Mucosa of descending colon (tissue), 3 donors: ENCODE results near the gene LETMD1. TPM values are rescaled to one million over a fixed set of nuclear protein-coding genes. Genes with fewer than 3 reads are reported as not detected.

Experiments
- ATAC-seq: fragments of 200-7000 bp; cut with Tn5 transposase; one replicate; pipeline ENCODE4 v1.9.1; 2020; ENCODE audit warnings: mild to moderate bottlenecking, moderate library complexity
- DNase-seq, 3 donors: peaks; one replicate each; pipeline ENCODE4 v3.0.0-alpha.2; 2020
- H3K36me3 ChIP-seq: fragments of 200-600 bp; one replicate; pipeline ENCODE4 v1.8.0; 2021; ENCODE audit warnings: low read depth, mild to moderate bottlenecking
- H3K4me1 ChIP-seq: fragments of 200-600 bp; one replicate; pipeline ENCODE4 v1.8.0; 2021; ENCODE audit warnings: low read depth, mild to moderate bottlenecking
- H3K4me3 ChIP-seq: fragments of 200-600 bp; one replicate; pipeline ENCODE4 v1.8.0; 2021; ENCODE audit warnings: mild to moderate bottlenecking
- H3K9me3 ChIP-seq: fragments of 200-600 bp; one replicate; pipeline ENCODE4 v1.8.0; 2021; ENCODE audit warnings: mild to moderate bottlenecking
- CTCF ChIP-seq: fragments of 200-600 bp; IDR thresholded peaks from one replicate; pipeline ENCODE4 v1.8.0; 2022; ENCODE audit warnings: antibody characterized with exemption, mild to moderate bottlenecking
- intact Hi-C, 2 donors: fragments of 100-400 bp; cut with DNase I in 1 of 2; cut with micrococcal nuclease in 1 of 2; formaldehyde crosslinking; loops; one replicate each; pipeline versions ENCODE4 v1.11.0 to v1.11.1; 2022; cut with DNase I, micrococcal nuclease
- total RNA-seq, 3 donors: library from RNA; stranded (reverse); fragmentation: NEBNext Ultra II Directional in 2 of 3; extraction: Animal tissue kit (Norgen Biotek cat#: 25700) in 2 of 3; gene quantifications; one replicate each; pipeline versions ENCODE4 v1.2.1 to v1.2.4, GENCODE V29; 2021 to 2023
- donor health status: DM: no; HTN: no; CAD: no; lungs with moderate emphysema.
- donor health status: DM: no; HTN: no; CAD: no.
- donor health status: DM: no; HTN: yes; CAD: no.

Gene LETMD1
- total RNA-seq, 3 donors from 2014 or later, result 67.4 to 74.2 (median 72.7) TPM

DNA sequence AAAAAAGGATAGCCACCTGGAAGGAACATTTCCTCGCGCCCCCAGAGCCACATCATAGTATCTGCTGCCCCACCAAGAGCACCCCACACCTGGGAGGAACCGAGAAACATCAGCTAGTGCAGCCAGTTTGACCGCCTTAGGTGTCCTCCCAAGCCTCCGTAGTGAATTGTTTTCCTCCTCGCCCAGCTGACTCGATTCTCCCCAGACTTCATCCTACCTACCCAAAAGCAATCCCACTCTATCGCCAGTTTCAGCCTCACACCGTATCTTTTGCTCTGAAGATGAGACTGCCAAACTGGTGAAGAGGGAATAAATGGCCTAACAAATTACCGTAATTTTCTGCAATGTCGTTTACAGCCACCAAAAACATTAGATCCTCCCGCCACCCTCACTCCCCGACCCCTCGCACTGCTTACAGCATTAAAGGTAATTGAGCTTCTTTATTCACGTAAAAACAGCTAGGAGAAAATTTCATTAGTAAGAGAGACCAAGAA is 20.7 kb upstream of the LETMD1 start:
- Histone ChIP-seq H3K9me3 (no peaks in the 10 kb centered on the region), H3K4me3 (no peak overlapping the region), H3K36me3 (no peaks in the 10 kb centered on the region), H3K4me1 (peaks cover 6% of the 10 kb centered on the region)
- no peak for ATAC-seq
- no peak for DNase-seq
- intact Hi-C loops, result no loop called here
- no peak for TF ChIP-seq CTCF

- Histone ChIP-seq H3K4me1 (peaks cover 6% of the 10 kb centered on the region), H3K9me3 (no peaks in the 10 kb centered on the region), H3K36me3 (no peaks in the 10 kb centered on the region), H3K4me3 (no peak overlapping the region)
- peak in 2 of 3 donors; percentile 32 to 54 for DNase-seq
- ATAC-seq, result peak; percentile 22
- no peak for TF ChIP-seq CTCF
- intact Hi-C loops, result no loop called here
Observed at GRCh38 chr12:51028126-51028812, 19.9 kb upstream of the LETMD1 start.

- H3K4me1 ChIP-seq, result peaks cover 6% of the 10 kb centered on the region
- no peak overlapping the region for H3K4me3 ChIP-seq
- no peaks in the 10 kb centered on the region for H3K9me3 ChIP-seq
- TF ChIP-seq CTCF, result no peak
- DNase-seq, result no peak
- no peak for ATAC-seq
- intact Hi-C loops, result no loop called here
- H3K36me3 ChIP-seq, result no peaks in the 10 kb centered on the region
Observed at GRCh38 chr12:51028813-51029150, 19.3 kb upstream of the LETMD1 start.

DNA sequence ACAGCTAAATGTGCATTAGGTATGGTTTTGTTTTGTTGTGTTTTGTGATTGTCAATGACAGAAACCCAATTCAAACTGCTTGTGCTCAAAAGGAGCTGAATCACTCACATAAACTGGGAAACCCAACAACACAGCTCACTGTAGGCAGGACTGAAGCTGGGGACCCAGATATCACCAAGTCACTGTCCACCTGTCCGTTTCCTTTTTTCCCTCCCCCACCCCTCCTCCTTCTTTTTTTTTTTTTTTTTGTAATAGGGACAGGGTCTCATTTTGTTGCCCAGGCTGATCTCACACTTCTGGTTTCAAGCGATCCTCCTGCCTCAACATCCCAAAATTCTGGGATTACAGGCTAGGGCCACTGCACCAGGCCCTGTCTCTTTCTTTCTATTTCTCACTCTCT is 15.1 kb upstream of the LETMD1 start:
- Histone ChIP-seq H3K4me3 (no peak overlapping the region), H3K9me3 (no peaks in the 10 kb centered on the region), H3K4me1 (peaks cover 2% of the 10 kb centered on the region), H3K36me3 (no peaks in the 10 kb centered on the region)
- intact Hi-C loops, result no loop called here
- no peak for ATAC-seq
- no peak for TF ChIP-seq CTCF
- DNase-seq, result no peak

DNA sequence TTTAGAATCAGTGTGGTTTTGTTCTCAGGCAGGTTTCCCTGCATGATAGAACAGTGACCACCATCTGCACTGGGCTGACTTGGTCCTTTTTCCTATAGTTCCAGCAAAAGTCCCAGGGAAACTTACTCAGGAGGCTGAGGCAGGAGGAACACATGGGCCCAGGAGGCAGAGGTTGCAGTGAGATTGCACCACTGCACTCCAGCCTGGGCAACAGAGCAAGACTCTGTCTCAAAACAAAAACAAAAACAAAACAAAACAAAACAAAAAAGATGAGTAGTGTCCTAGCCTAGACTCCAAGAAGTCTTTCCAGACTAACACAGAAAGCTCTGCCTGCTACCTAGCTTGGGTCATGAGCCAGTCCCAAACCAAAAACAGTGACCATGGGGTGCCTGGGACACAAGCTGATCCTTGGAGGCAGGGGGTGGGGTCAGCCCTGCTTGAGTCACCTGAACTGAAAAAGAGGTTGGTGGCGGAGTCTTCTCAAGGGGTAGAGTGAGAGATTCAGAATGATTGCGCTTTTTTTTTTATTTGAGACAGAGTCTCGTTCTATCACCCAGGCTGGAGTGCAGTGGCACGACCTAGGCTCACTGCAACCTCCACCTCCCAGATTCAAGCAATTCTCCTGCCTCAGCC is 14.6 kb upstream of the LETMD1 start:
- no peaks in the 10 kb centered on the region for H3K36me3 ChIP-seq
- H3K9me3 ChIP-seq, result no peaks in the 10 kb centered on the region
- no peaks in the 10 kb centered on the region for H3K4me1 ChIP-seq
- DNase-seq (no peak), ATAC-seq (no peak)
- no peak for TF ChIP-seq CTCF
- no peak overlapping the region for H3K4me3 ChIP-seq
- intact Hi-C loops, result no loop called here
